Liver (tissue), 9 donors: ENCODE results near the gene BRD3. TPM values are rescaled to one million over a fixed set of nuclear protein-coding genes. Genes with fewer than 3 reads are reported as not detected.

Source experiments
- DNase-seq: peaks from one replicate; pipeline ENCODE4 v3.0.0-alpha.2; 2017; ENCODE audit warnings: low spot score
- H3K27ac ChIP-seq, 2 donors: one replicate each; pipeline ENCODE4 v1.7.0; 2013; ENCODE audit warnings: inconsistent platforms in 2 of 2, low read length in 2 of 2, control low read depth in 1 of 2, low read depth in 1 of 2, mild to moderate bottlenecking in 1 of 2
- H3K27me3 ChIP-seq, 4 donors: one replicate each; pipeline versions ENCODE4 v1.6.1 to v1.7.0; 2013; ENCODE audit warnings: low read length in 3 of 4, inconsistent platforms in 1 of 4, mild to moderate bottlenecking in 1 of 4, moderate library complexity in 1 of 4; ENCODE audit not compliant: control insufficient read depth in 4 of 4, insufficient read depth in 4 of 4
- H3K36me3 ChIP-seq, 4 donors: one replicate each; pipeline versions ENCODE4 v1.6.1 to v1.7.0; 2013; ENCODE audit warnings: low read length in 3 of 4, mild to moderate bottlenecking in 3 of 4, low read depth in 1 of 4, moderate library complexity in 1 of 4; ENCODE audit not compliant: control insufficient read depth in 4 of 4, insufficient read depth in 3 of 4
- H3K4me1 ChIP-seq, 4 donors: one replicate each; pipeline versions ENCODE4 v1.6.1 to v1.7.0; 2013; ENCODE audit warnings: low read length in 3 of 4, mild to moderate bottlenecking in 3 of 4, moderate library complexity in 1 of 4; ENCODE audit not compliant: control insufficient read depth in 4 of 4, insufficient read depth in 4 of 4
- H3K4me3 ChIP-seq, 3 donors: one replicate each; pipeline versions ENCODE4 v1.6.1 to v1.7.0; 2013; ENCODE audit warnings: low read length in 3 of 3, control low read depth in 1 of 3, low read depth in 1 of 3, mild to moderate bottlenecking in 1 of 3
- H3K9ac ChIP-seq, 2 donors: one replicate each; pipeline ENCODE4 v1.7.0; 2013; ENCODE audit warnings: low read length in 2 of 2, mild to moderate bottlenecking in 2 of 2, moderate library complexity in 2 of 2, control low read depth in 1 of 2, low read depth in 1 of 2
- H3K9me3 ChIP-seq, 4 donors: one replicate each; pipeline versions ENCODE4 v1.6.1 to v1.7.0; 2013; ENCODE audit warnings: low read length in 3 of 4; ENCODE audit not compliant: control insufficient read depth in 4 of 4
- ATF3 ChIP-seq: IDR thresholded peaks from 2 replicates; pipeline ENCODE4 v1.6.1; 2016; ENCODE audit warnings: antibody characterized with exemption
- FOXA1 ChIP-seq: IDR thresholded peaks from 2 replicates; pipeline ENCODE4 v1.6.1; 2016; ENCODE audit warnings: antibody characterized with exemption
- FOXA2 ChIP-seq: IDR thresholded peaks from 2 replicates; pipeline ENCODE4 v1.6.1; 2016; ENCODE audit warnings: antibody characterized with exemption
- GABPA ChIP-seq, 2 donors: IDR thresholded peaks in 1 of 2; conservative IDR thresholded peaks in 1 of 2; 2 replicates each; pipeline ENCODE4 v1.6.1; 2016; ENCODE audit warnings: antibody characterized with exemption in 2 of 2, mild to moderate bottlenecking in 1 of 2, moderate library complexity in 1 of 2
- HNF4A ChIP-seq, 2 donors: conservative IDR thresholded peaks; 2 replicates each; pipeline ENCODE4 v1.6.1; 2016; ENCODE audit warnings: antibody characterized with exemption in 2 of 2, mild to moderate bottlenecking in 2 of 2
- MAX ChIP-seq: IDR thresholded peaks from 2 replicates; pipeline ENCODE4 v1.6.1; 2016; ENCODE audit warnings: antibody characterized with exemption
- NR2F2 ChIP-seq: IDR thresholded peaks from 2 replicates; pipeline ENCODE4 v1.6.1; 2016; ENCODE audit warnings: antibody characterized with exemption
- RAD21 ChIP-seq, 2 donors: IDR thresholded peaks; 2 replicates each; pipeline ENCODE4 v1.6.1; 2016; ENCODE audit warnings: antibody characterized with exemption in 2 of 2, mild to moderate bottlenecking in 2 of 2
- REST ChIP-seq: IDR thresholded peaks from 2 replicates; pipeline ENCODE4 v1.6.1; 2016; ENCODE audit warnings: antibody characterized with exemption, mild to moderate bottlenecking
- SP1 ChIP-seq: IDR thresholded peaks from 2 replicates; pipeline ENCODE4 v1.6.1; 2018; ENCODE audit warnings: antibody characterized with exemption, mild to moderate bottlenecking
- TAF1 ChIP-seq: conservative IDR thresholded peaks from 2 replicates; pipeline ENCODE4 v1.6.1; 2016; ENCODE audit warnings: antibody characterized with exemption, mild to moderate bottlenecking
- YY1 ChIP-seq: IDR thresholded peaks from 2 replicates; pipeline ENCODE4 v1.6.1; 2016; ENCODE audit warnings: antibody characterized with exemption, mild to moderate bottlenecking
- ZBTB33 ChIP-seq: IDR thresholded peaks from 2 replicates; pipeline ENCODE4 v1.6.1; 2016; ENCODE audit warnings: antibody characterized with exemption
- WGBS: extraction: QIAGEN DNeasy Blood & Tissue Kit; methylation state at CpG from one replicate; pipeline ENCODE4 v1.1.7; 2013; 5-methylcytosine and 5-hydroxymethylcytosine counted together
- polyA plus RNA-seq, 2 donors: library from polyadenylated mRNA; stranded (reverse) in 1 of 2; unstranded in 1 of 2; fragments of 200-250 nt in 1 of 2; fragments of >200 nt in 1 of 2; fragmentation: Nextera tagmentation in 1 of 2; extraction: Ambion mirVana in 1 of 2; gene quantifications; one replicate each; pipeline versions ENCODE4 v1.2.1 to v1.2.3, GENCODE V29; 2013 to 2015
- total RNA-seq, 2 donors: library from RNA; depleted of rRNA; stranded (reverse); fragments of >200 nt; gene quantifications; one replicate each; pipeline ENCODE4 v1.2.3, GENCODE V29; 2014
- donor health status: healthy.
- donor health status: healthy.
- donor health status: healthy.
- donor health status: healthy.
- donor health status: healthy.

Gene BRD3
- total and polyA plus RNA-seq, 4 donors = 7.2 to 17.7 (median 12.7) TPM

- 93% methylated on average over 1 of the region's 1 CpG for WGBS
Measured at GRCh38 chr9:133998915-133999595, 68.8 kb downstream of the BRD3 start.

GRCh38 chr9:133997584-133997983 is 70.2 kb downstream of the BRD3 start:
- H3K27me3 ChIP-seq = no peaks in the 10 kb centered on the region

More at GRCh38 chr9:133998915-133999595, 68.8 kb downstream of the BRD3 start:
- DNase-seq = no peak
- no peak overlapping the region for H3K27ac ChIP-seq
- H3K9ac ChIP-seq = no peak overlapping the region
- no peak for TF ChIP-seq RAD21 (IDR thresholded peaks at IDR 0.05)
- TF ChIP-seq YY1 = no peak
- H3K27me3 ChIP-seq = no peaks in the 10 kb centered on the region
- H3K9me3 ChIP-seq = no peaks in the 10 kb centered on the region
- no peaks in the 10 kb centered on the region for H3K36me3 ChIP-seq
- H3K4me1 ChIP-seq = peaks cover 0 to 6% (median 4%) of the 10 kb centered on the region in 4 donors
- no peak overlapping the region for H3K4me3 ChIP-seq

GRCh38 chr9:133996531-133997520 is 71.0 kb downstream of the BRD3 start:
- H3K4me1 ChIP-seq = peaks cover 5 to 15% (median 12%) of the 10 kb centered on the region in 4 donors
- DNase-seq = no peak
- H3K36me3 ChIP-seq = no peaks in the 10 kb centered on the region
- WGBS = 65% methylated on average over 24 of the region's 24 CpGs
- H3K27me3 ChIP-seq = no peaks in the 10 kb centered on the region
- no peak overlapping the region for H3K9ac ChIP-seq
- H3K9me3 ChIP-seq = no peaks in the 10 kb centered on the region
- H3K27ac ChIP-seq = no peak overlapping the region
- H3K4me3 ChIP-seq = no peak overlapping the region
- TF ChIP-seq TAF1 (no peak), HNF4A (conservative IDR thresholded peaks at IDR 0.05) (no peak), ATF3 (no peak), ZBTB33 (no peak), GABPA (IDR thresholded peaks at IDR 0.05 in 1 of 2, conservative IDR thresholded peaks at IDR 0.05 in 1 of 2) (no peak), YY1 (no peak), NR2F2 (no peak), FOXA2 (no peak), SP1 (no peak)

More at GRCh38 chr9:133997584-133997983, 70.2 kb downstream of the BRD3 start:
- Histone ChIP-seq H3K9me3 (no peaks in the 10 kb centered on the region), H3K36me3 (no peaks in the 10 kb centered on the region), H3K9ac (no peak overlapping the region), H3K4me1 (peaks cover 5 to 15% (median 12%) of the 10 kb centered on the region in 4 donors), H3K27ac (no peak overlapping the region), H3K4me3 (no peak overlapping the region)
- no peak for TF ChIP-seq HNF4A (conservative IDR thresholded peaks at IDR 0.05)
- no peak for TF ChIP-seq FOXA2
- TF ChIP-seq REST = no peak
- no peak for TF ChIP-seq FOXA1
- TF ChIP-seq MAX = no peak
- DNase-seq = no peak
- 82% methylated on average over 2 of the region's 2 CpGs for WGBS
